ENCODE data around the gene IGBP1. TPM values are rescaled to one million over a fixed set of nuclear protein-coding genes. Genes with fewer than 3 reads are reported as not detected.

The IGBP1 gene
- total RNA-seq, 1 donor from 2014 or later: 31.2 TPM

Other genes starting within 250 kb of the IGBP1 start
- gene AWAT2, start 83.5 kb upstream of the IGBP1 start, total RNA-seq: not detected
- gene OTUD6A, start 71.0 kb upstream of the IGBP1 start, total RNA-seq: not detected
- gene DGAT2L6, start 44.0 kb downstream of the IGBP1 start, total RNA-seq: not detected
- not detected for gene AWAT1, start 101.2 kb downstream of the IGBP1 start, total RNA-seq
- gene P2RY4, start 126.8 kb downstream of the IGBP1 start, total RNA-seq: 0.24 TPM
- not detected for gene ARR3, start 134.9 kb downstream of the IGBP1 start, total RNA-seq
- gene RAB41, start 148.7 kb downstream of the IGBP1 start, total RNA-seq: not detected
- gene PDZD11, start 156.5 kb downstream of the IGBP1 start, total RNA-seq: 32.7 TPM
- 0.38 TPM for gene KIF4A, start 156.7 kb downstream of the IGBP1 start, total RNA-seq

Data from cardiac septum (tissue), 1 donor.